DND-41 (cell line): Measurements from ENCODE around the gene PTPRU.

Experiments
- ATAC-seq: fragments of 200-7000 bp; cut with Tn5 transposase; 3 replicates; pipeline ENCODE4 v1.9.1; 2021; ENCODE audit warnings: low read depth; ENCODE audit not compliant: insufficient read depth
- DNase-seq: peaks from one replicate; pipeline ENCODE4 v3.0.0-alpha.2; 2020
- H2AFZ ChIP-seq: 2 replicates; pipeline ENCODE4 v1.6.0; 2012; ENCODE audit warnings: low read depth, low read length
- H3K27ac ChIP-seq: 2 replicates; pipeline ENCODE4 v1.5.1; 2012; ENCODE audit warnings: low read length, inconsistent platforms
- H3K27me3 ChIP-seq: fragments of 200-600 bp; sonication (generic); 2 replicates; pipeline ENCODE4 v1.6.0; 2012; ENCODE audit warnings: low read length, mild to moderate bottlenecking, inconsistent platforms; ENCODE audit not compliant: insufficient read depth, poor library complexity
- H3K36me3 ChIP-seq: 2 replicates; pipeline ENCODE4 v1.5.1; 2012; ENCODE audit warnings: low read length, inconsistent platforms; ENCODE audit not compliant: insufficient read depth
- H3K4me1 ChIP-seq: 2 replicates; pipeline ENCODE4 v1.5.1; 2012; ENCODE audit warnings: mild to moderate bottlenecking, low read length; ENCODE audit not compliant: insufficient read depth
- H3K4me2 ChIP-seq: 2 replicates; pipeline ENCODE4 v1.6.0; 2012; ENCODE audit warnings: mild to moderate bottlenecking, moderate library complexity, low read length, inconsistent platforms; ENCODE audit not compliant: insufficient read depth
- H3K4me3 ChIP-seq, 2 experiments: fragments of 200-600 bp in 1 of 2; shearing (Covaris generic) in 1 of 2; 2 replicates each; pipeline ENCODE4 v1.5.1; 2012 to 2016; ENCODE audit warnings: inconsistent platforms in 2 of 2, low read length in 2 of 2, mild to moderate bottlenecking in 2 of 2, low read depth in 1 of 2, moderate library complexity in 1 of 2
- H3K79me2 ChIP-seq: 2 replicates; pipeline ENCODE4 v1.6.0; 2012; ENCODE audit warnings: low read length, inconsistent platforms; ENCODE audit not compliant: insufficient read depth
- H3K9ac ChIP-seq: 2 replicates; pipeline ENCODE4 v1.6.0; 2012; ENCODE audit warnings: low read depth, mild to moderate bottlenecking, inconsistent platforms, low read length, moderate library complexity
- H3K9me3 ChIP-seq: 2 replicates; pipeline ENCODE4 v1.5.1; 2012; ENCODE audit warnings: low read length, moderate library complexity, mild to moderate bottlenecking, inconsistent platforms; ENCODE audit not compliant: insufficient read depth, severe bottlenecking
- H4K20me1 ChIP-seq: 2 replicates; pipeline ENCODE4 v1.6.0; 2012; ENCODE audit warnings: low read length; ENCODE audit not compliant: insufficient read depth
- CTCF ChIP-seq: IDR thresholded peaks from 2 replicates; pipeline ENCODE4 v1.5.1; 2012; ENCODE audit warnings: borderline replicate concordance, low read length, moderate library complexity, mild to moderate bottlenecking; ENCODE audit not compliant: poor library complexity, severe bottlenecking; ENCODE audit errors: extremely low read depth
- EZH2 ChIP-seq: IDR thresholded peaks from 3 replicates; pipeline ENCODE4 v1.6.1; 2012; ENCODE audit warnings: borderline replicate concordance, low read depth, mild to moderate bottlenecking, moderate library complexity, low read length, inconsistent platforms; ENCODE audit not compliant: severe bottlenecking

Gene PTPRU

GRCh38 chr1:29356663-29357062, 120.3 kb downstream of the PTPRU start:
- TF ChIP-seq EZH2 (no peak), CTCF (no peak)
- no peaks in the 10 kb centered on the region for H3K36me3 ChIP-seq
- no peak overlapping the region for H3K9ac ChIP-seq
- H3K27me3 ChIP-seq, result peaks cover 13% of the 10 kb centered on the region
- DNase-seq, result no peak
- H4K20me1 ChIP-seq, result no peaks in the 10 kb centered on the region; the same call in 1 of the 2 replicates
- H3K27ac ChIP-seq, result no peak overlapping the region
- no peaks in the 10 kb centered on the region for H3K4me1 ChIP-seq
- H2AFZ ChIP-seq, result no peak overlapping the region
- no peak overlapping the region for H3K4me3 ChIP-seq
- no peaks in the 10 kb centered on the region for H3K9me3 ChIP-seq
- H3K79me2 ChIP-seq, result no peaks in the 10 kb centered on the region
- H3K4me2 ChIP-seq, result no peak overlapping the region
- no peak for ATAC-seq

DNA sequence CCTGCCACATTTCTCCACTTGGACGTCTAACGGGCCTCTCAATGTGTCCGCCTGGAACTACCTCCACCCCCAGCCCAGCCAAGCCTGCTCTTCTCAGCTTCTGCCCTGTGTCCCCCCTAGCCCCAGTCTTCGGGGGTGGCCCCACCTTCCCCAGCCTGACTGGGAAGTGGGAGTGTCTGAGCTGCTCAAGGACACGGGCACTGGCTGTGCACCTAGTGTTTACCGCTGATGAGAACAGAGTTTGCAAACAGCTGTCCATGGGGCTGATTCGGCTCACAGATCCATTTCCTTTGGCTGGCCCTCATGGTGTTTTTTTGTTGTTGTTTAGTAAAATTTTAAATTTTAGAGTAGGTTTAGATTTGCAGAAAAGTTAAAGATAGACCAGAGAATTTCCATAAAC, 121.1 kb downstream of the PTPRU start:
- peaks cover 12% of the 10 kb centered on the region for H3K27me3 ChIP-seq
- no peaks in the 10 kb centered on the region for H3K4me1 ChIP-seq
- H2AFZ ChIP-seq, result no peak overlapping the region
- ATAC-seq (no peak), DNase-seq (no peak)
- no peak overlapping the region for H3K27ac ChIP-seq
- no peak overlapping the region for H3K9ac ChIP-seq
- H3K9me3 ChIP-seq, result no peaks in the 10 kb centered on the region
- H3K79me2 ChIP-seq, result no peaks in the 10 kb centered on the region
- no peaks in the 10 kb centered on the region; the same call in 1 of the 2 replicates for H4K20me1 ChIP-seq
- no peak for TF ChIP-seq EZH2
- TF ChIP-seq CTCF, result no peak
- no peak overlapping the region for H3K4me3 ChIP-seq
- no peak overlapping the region for H3K4me2 ChIP-seq
- no peaks in the 10 kb centered on the region for H3K36me3 ChIP-seq

GRCh38 chr1:29358183-29358582, 121.9 kb downstream of the PTPRU start:
- Histone ChIP-seq H3K4me2 (no peak overlapping the region), H3K9me3 (no peaks in the 10 kb centered on the region), H3K27me3 (peaks cover 10% of the 10 kb centered on the region), H3K36me3 (no peaks in the 10 kb centered on the region), H4K20me1 (no peaks in the 10 kb centered on the region; the same call in 1 of the 2 replicates), H2AFZ (no peak overlapping the region), H3K9ac (no peak overlapping the region), H3K4me1 (no peaks in the 10 kb centered on the region), H3K79me2 (no peaks in the 10 kb centered on the region), H3K27ac (no peak overlapping the region), H3K4me3 (no peak overlapping the region)
- no peak for DNase-seq
- TF ChIP-seq CTCF (no peak), EZH2 (no peak)
- no peak for ATAC-seq

- DNase-seq (no peak), ATAC-seq (no peak)
- H3K9ac ChIP-seq, result no peak overlapping the region
- no peaks in the 10 kb centered on the region for H3K4me1 ChIP-seq
- no peak overlapping the region for H3K4me3 ChIP-seq
- H3K36me3 ChIP-seq, result no peaks in the 10 kb centered on the region
- H3K79me2 ChIP-seq, result no peaks in the 10 kb centered on the region
- no peaks in the 10 kb centered on the region for H3K9me3 ChIP-seq
- H3K4me2 ChIP-seq, result no peak overlapping the region
- H3K27me3 ChIP-seq, result peaks cover 10% of the 10 kb centered on the region
- H3K27ac ChIP-seq, result no peak overlapping the region
- H2AFZ ChIP-seq, result no peak overlapping the region
- TF ChIP-seq CTCF (no peak), EZH2 (no peak)
- no peaks in the 10 kb centered on the region; the same call in 1 of the 2 replicates for H4K20me1 ChIP-seq
These were observed 124.4 kb downstream of the PTPRU start for GRCh38 chr1:29360768-29361167.
